HG03139 (cell line): ENCODE results near the gene IGFBP5.

Experiments
- ATAC-seq: cut with Tn5 transposase; IDR thresholded peaks from one replicate; pipeline ENCODE4 v1.9.1; 2021; ENCODE audit not compliant: unreplicated experiment

Gene IGFBP5

DNA sequence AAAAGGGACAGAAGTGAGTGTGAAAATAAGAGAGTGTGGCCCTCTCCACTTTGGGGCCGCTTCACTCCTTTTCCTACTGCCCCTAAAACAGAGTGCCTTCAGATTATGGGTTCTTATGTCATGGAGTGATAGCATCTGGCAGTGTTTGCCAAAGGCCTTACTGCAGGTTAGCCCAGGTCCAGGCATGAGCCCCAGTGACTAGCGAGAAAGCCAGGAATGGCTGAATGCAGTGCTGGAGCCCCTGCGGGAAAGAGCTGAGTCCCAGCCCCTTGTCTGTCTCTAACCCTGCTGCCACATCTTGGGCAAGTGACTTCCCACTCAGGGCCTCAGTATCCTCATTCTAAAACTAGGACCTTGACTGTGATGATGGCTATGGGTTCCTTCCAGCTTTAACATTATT, 6.0 kb downstream of the IGFBP5 start:
- no peak for ATAC-seq

DNA sequence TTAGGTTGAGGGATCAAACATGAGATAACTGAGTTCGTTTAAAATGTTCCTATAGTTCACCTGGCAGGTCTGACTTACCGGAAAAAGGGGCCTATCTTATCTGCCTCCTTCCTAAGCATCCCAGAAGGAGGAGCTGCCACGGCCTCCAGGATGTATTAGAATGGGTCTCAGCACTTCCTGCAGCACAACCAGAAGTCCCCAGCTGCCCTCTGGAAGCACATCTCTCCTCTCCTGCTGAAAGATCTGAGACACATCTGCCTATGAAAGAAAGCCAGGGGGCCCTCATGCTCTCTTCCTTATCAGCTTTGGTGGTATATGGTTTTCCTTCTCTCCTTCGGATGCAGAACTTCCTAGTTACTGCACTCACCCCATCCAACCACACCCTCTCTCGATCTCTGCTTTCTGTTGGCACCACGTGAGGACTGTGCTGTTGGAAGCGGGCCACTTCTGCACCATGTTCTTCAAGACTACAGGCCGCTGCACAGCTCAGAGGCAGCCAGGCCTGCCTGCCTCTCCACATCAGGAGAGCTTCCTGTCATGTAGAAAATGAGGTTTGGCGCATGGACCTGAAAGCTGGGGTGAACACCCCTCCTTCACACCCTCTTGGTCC, 6.5 kb downstream of the IGFBP5 start:
- ATAC-seq: no peak

DNA sequence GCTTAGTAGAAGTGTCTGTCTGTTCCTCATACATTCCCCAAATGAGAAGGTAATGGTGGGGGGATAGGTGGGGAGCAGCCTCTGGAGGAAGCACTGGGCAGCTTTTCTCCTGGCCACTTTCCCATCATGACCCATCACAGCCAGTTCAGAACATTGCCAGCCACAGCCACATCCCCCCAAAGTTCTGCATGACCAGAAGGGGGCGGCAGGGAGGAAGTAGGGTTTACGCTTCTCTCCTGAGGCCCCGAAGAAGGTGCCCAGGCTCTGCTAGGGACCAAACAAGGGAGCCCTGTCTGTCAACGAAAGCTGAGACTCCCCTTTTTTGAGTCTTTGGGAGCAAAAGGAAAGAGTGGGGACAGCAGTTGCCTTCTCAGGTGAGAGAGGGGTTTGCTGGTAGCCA, 7.7 kb downstream of the IGFBP5 start:
- ATAC-seq: no peak

DNA sequence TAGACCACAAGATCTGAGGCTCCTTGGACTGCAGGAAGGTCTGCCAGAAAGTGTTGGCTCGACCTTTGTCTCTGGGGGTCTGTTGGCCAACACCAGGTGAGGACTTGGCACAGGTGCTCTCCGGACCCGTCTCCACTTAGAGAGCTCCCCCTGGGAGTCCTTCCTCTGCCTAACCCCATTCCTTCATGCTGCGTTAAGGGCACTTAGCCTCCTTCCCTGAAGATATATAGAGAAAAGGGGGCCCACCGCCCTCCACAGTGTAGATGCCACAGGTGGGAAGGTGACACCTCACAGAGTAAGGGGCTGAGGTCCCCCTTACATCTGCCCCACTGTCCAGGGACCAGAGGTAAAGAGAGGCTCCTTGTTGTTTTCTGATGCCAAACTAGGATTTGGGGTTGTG, 8.2 kb downstream of the IGFBP5 start:
- no peak for ATAC-seq

DNA sequence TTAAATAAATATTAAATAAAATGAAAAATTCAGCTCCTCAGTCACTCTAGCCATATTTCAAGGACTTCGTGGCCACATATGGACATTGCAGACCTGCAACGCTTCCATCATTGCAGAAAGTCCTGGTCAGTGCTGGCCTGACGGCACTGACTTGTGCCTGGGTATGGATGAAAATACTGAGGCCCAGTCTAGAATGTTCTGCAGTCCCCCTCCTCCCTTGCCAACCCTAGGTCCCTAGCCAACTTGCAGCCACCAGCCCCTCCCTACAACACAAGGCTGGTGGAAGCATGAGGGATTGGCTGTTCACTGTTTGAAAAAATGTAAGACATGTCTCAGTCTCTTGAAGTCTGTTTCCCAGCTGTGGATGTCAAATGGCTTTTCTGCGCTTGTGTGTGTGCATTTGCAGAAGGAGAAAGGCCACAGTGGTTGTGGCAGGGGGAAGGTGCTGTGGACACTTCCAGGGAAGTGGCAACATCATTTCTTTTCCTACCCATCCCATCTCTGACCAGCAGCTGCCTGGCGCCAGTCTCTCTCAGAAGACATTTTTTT, 9.9 kb downstream of the IGFBP5 start:
- no peak for ATAC-seq

DNA sequence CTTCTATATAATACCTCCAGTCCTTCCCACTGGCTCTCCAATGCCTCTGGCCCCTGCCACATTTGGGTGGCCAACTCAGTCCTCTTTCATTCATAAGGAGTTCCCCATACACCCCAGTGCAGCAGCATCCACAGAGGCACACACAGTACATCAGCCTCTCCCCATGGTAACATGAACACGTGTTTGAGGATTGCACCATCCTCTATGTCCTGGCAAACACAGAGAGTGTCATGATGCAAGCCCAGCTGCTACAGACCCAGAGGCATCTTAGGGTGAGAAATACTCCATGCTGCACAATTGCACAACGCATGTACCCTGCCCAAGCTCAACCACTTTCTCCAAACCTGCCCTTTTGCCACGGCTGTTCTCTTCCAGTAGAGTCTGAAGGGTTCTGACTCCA, 11.5 kb downstream of the IGFBP5 start:
- no peak for ATAC-seq

DNA sequence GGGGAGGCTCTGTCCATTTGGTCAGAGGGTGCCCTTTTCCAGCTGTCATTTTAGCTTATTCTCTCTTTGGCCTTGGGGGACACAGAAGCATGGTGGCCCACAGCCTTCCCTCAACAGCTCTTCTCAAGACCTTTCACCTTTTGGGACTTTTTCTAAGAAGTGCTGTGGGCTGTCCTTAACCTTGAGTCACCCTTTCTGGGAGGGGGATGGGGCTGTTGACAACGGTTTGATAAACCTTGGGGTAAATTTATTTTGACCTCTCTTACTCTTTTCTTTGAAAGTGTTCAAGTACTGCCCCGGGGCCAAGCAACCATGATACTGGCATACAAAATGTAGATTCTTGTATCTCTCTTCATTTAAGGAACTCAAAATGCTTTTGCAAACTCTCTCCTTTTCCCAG, 13.7 kb downstream of the IGFBP5 start:
- no peak for ATAC-seq

DNA sequence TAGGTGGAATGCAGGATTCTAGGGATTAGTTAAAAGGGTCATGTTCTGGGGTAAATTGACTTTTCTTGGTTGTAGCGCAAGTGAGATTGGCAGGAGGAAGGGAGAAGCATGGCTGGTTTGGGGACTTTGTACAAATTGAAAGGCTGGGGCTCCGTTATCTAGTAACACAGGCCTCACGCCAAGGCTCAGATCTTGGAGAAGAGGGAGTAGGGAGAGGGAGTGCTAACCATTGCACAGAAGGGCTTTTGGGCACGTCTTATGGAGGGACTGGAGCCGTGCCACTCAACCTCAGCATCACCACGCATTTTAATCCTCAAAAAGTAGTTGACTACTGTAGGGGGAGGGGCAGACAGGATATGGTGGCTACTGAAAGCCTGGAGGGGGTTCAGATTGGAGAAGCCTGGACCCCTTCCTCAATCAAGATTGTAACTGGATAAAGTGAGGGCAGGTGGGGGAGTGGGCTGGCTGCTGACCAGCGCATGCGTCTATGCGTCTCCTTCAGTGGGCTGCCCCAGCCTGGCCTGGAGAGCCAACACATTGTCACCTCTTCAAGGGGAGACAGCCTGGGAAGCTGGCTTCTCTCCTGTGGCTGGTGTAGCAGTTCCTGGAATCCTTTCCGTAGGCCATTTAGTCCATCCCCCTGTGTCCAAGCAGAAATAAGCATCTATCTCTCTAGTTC, 14.3 kb downstream of the IGFBP5 start:
- no peak for ATAC-seq

DNA sequence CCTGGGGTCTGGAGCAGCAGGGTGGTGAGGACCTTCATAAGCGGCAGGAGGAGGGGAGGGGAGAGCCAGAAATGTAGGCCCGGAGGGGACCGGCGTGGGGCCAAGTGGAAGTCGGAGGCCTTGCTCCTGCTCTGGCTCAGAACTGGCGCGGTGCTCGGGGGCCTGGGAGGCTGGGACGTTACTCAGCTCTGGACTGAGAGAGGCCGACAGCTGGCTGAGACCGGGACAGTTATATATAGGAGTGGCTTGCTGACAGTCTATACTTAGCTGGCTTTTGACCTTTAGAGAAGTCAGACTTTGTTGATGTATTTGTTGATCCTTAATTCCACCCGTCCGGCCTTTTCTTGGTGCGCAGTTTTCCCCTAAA, 15.7 kb downstream of the IGFBP5 start:
- no peak for ATAC-seq

DNA sequence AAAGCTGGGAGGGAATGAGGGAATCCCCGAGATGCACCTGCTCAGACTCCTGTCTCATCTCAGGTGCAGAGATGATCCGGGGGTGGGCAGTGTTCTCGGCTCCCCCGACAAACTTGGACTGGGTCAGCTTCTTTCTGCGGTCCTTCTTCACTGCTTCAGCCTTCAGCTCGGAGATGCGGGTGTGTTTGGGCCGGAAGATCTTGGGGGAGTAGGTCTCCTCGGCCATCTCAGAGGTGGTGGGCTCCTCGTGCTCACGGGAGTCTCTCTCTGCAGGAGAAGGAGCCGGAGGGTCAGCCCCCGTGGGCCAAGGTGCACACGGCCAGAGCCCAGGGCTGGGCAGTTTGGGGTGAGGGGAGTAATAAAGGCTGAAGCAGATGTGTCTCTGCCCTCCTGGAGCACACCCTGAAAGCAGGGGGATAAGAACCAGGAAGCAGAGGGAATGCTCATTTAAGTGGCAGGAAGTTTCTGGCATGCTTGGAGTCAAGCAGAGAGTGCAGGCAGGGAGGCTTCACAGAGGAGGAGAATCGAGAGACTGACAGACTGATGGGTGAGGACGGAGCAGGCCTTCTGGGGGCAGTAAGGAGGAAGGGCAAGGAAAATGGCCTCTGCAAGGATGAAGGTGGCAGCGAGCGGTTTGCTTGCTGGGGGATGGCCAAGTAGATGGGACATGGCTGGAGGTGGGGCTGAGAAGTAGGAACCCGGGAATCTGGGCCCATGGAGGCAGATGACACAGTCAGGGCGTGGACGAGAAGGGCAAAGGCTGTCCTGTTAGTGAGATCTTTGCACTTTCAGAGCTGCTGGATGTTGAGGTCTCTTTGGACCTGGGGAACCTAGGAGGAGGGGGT, 16.3 kb downstream of the IGFBP5 start:
- ATAC-seq: no peak

DNA sequence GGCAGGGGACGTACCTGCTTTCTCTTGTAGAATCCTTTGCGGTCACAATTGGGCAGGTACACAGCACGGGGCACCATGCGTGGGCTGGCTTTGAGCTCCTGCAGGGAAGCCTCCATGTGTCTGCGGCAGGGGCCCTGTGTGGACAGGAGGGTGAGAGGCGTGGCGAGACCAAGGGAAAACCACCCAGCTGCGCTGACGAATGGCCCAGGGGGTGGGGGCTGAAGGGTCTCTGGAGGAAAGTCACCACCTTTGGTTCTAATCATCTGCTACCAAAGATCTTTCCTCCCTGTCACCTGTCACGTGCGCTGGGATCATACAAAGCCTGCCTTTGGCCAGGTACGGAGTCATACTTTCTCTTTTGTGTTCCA, 17.3 kb downstream of the IGFBP5 start:
- no peak for ATAC-seq

DNA sequence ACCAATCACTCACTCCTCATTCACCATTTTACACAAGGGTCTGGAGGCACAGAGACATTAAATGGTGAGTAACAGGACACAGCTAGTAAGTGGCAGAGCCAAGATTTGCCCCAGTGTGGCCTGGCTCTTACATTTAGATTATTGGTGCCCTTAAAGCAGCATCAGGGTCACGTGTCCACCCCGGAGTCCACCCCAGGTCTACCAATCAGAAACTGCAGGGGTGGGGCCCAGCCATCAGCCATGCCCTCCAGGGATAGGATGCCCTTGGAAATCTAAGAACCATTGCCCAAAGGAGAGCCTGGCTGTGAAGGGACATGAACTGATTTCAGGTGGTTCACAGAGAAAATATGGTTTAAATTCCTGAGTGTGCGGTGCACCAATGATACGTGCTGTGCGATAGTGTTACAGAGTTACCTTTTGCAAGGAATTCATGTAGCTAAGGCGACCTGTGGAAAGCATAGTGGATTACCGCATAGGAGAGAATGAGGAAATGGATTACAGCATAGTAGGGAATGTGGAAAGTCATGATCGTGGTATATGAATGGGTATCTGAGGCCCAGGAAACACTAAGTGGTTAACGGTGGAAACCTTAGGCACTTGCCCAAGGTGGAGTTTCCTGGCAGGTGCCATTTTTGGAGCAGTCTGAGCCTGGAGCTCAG, 17.8 kb downstream of the IGFBP5 start:
- no peak for ATAC-seq

DNA sequence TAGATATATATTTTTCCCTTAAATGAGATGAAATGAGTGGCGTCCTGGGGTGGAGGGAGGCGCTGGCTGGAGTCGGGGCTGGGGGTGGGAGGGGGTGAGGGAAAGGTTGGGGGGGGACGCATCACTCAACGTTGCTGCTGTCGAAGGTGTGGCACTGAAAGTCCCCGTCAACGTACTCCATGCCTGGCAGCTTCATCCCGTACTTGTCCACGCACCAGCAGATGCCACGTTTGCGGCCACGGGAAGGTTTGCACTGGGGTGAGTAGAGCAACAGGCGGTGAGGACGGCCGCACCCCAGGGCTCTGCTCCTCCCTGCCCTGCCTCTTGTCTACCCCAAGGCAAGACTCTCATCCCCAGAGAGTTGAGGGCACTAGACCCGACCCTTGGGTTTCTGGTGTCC, 18.7 kb downstream of the IGFBP5 start:
- no peak for ATAC-seq

DNA sequence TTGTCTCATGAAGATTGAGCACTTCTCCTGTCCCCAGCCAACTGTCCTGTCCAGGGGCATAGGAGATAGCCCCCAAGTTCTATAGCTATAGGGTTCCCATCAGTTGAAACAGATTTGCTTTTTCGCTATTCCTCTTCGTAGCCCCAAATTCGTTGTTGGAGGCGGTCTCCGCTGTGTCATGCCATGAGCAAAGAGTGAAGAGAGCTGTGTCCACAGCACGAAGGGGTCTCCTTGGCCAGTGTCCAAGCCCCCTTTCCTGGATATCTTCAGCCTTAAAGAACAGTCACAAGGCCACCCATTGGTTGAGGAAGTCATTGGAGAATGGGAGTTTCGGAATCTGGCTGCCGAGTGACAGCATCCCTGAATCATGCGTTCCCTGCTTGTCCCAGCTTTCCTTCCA, 21.0 kb downstream of the IGFBP5 start:
- no peak for ATAC-seq

DNA sequence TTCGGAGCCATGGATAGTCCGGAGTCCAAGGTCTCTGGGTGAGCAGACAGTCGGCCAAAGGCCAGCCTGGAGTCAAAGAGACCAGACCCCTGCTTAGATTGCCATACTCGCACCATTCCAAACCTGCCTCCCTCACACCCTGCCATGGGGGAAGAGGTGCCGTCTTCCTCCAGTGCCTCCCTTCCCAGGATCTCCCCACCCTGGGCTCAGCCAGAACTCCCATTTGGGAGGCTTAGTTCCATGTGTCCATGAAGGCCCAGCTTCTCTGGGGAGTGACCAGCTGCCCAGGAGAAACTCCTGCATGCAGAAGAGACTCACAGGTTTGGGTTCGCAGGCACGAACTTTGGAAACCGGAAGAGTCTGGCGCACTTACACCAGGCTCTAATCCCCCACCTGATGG, 21.7 kb downstream of the IGFBP5 start:
- ATAC-seq: no peak

DNA sequence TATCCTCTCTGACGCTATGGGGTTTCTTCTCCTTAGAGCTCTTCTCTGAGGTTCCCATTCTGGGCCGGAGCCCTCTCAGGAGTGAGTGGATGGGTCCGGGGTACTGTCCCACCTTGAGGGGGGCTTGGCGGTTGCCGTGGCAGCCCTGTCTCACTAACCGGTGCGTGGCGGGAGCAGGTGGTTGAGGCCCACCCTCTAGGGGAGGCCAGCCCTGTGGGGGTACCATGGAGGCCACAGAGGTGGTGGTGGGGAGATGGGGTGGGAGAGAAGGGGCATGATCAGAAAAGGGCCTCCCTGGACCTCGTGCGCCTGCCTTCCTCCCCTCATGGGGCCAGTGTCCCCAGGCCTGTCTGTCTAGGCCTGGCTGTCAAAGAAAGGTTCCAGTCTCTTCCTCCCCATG, 22.3 kb downstream of the IGFBP5 start:
- ATAC-seq: no peak

DNA sequence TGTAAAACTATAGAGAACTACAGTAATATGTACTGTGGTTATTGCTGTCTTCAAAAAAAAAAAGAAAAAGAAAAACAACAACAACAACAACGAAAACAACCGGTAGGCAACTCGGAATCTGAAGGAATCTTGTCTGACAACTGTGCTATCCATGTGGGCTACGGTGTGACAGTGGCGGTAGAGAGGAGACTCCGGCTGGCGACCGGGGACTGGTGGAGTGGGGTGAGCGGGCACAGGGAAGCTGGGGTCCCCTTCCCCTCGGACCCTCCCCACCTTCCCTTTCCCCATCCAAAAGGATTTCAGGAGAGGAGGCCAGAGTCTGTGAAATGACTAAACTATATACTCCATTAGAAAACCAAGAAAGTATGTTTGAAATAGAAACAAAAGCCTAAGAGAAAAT, 22.9 kb downstream of the IGFBP5 start:
- ATAC-seq: no peak

DNA sequence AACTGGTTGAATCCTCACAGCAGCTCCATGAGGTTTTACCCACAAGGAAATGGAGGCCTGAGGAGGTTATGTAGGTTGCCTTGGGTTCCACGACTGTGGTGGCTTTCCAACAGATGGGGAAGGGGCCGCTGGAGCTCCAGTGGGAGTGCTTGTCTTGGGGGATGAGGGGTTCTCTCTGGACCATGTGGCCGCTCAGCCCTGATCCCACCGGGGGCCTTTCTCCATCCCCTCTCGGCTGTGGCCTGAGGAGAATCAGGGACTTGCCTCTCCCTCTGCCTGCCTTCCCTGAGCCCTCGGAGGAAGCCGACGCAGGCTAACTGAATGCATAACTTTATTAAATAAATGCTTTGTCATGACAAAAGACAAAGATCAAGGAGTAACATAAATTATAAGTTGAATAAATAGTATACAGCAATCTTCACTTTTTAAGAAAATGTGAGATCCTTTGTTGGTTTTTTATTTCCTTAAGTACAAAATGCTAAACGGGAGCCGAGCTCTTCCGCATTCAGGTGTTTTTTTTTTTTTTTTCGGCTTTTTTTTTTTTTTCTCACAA, 23.5 kb downstream of the IGFBP5 start:
- ATAC-seq: no peak

DNA sequence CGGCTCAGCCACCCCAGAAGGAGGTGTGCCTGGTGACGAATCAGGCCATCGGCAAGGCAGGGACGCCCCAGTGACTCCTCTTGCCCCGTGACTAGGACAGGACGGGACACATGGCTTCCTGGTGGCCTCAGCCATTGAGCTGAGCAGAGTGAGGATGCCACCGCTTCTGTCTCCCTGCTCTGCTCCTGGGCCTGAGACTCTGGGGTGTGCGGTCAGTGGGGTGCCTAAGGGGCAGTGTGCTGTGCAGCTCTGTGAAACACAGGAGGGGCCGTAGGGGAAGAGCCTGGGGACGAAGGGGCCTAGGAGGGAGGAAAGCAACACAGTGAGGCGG, 24.3 kb downstream of the IGFBP5 start:
- no peak for ATAC-seq

DNA sequence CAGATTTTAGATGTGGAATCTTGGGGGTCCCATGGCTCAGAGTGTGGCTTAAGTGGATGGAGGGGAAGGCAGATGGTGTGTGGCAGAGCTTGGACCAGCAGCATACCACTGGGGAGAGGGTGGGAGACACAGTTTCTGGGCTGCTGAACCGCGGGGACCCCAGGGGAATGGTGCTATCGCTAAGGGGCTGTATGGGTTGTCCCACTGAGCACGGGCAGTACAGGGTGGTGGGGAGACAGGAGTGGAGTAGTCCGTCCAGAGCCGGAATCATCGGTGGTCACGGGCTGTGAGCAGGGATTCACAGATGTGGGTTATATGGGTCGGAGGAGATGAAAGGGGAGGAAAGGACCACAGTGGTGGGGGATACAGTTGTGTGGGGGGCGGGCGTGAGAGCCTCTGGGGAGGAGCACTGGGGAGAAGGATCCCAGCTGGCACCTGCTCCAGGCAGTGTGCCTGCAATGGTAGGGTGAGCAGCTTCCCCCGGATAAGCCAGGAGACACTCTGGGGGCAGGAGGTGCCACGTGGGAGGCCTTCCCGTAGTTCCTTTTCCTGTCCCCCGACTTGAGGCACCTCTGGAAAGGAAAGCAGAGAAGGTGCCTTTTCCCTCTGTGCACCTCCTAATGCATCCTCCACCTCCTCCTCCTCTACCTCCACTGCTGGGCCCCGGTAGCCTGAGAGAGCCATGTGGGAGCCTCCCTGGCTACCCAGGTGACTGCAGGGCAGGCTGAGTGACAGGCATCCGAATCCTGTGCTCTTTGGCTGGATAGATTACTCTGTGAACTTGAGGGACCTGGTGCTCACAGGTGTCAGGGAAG, 24.9 kb downstream of the IGFBP5 start:
- ATAC-seq: no peak
